Thyroid gland (tissue), 4 donors: ENCODE data around the gene ZFAND2B. TPM values are rescaled to one million over a fixed set of nuclear protein-coding genes. Genes with fewer than 3 reads are reported as not detected.

Source experiments
- DNase-seq, 2 donors: peaks; one replicate each; pipeline ENCODE4 v3.0.0-alpha.2; 2019
- H3K27ac ChIP-seq, 3 donors: fragments of 200-600 bp; sonication (generic); 1 replicate in 2 of 3; 2 replicates in 1 of 3; pipeline ENCODE4 v1.5.1; 2016 to 2019; ENCODE audit warnings: mild to moderate bottlenecking in 1 of 3, moderate library complexity in 1 of 3
- H3K27me3 ChIP-seq: fragments of 200-600 bp; sonication (generic); one replicate; pipeline ENCODE4 v1.5.1; 2019
- H3K36me3 ChIP-seq, 2 donors: fragments of 200-600 bp; sonication (generic); one replicate each; pipeline ENCODE4 v1.5.1; 2016 to 2019
- H3K4me1 ChIP-seq, 2 donors: fragments of 200-600 bp; sonication (generic); one replicate each; pipeline ENCODE4 v1.5.1; 2017 to 2019
- H3K4me3 ChIP-seq, 3 donors: fragments of 200-600 bp; sonication (generic); replicated peaks in 1 of 3; 1 replicate in 2 of 3; 2 replicates in 1 of 3; pipeline ENCODE4 v1.5.1; 2016; ENCODE audit warnings: mild to moderate bottlenecking in 1 of 3
- H3K9me3 ChIP-seq: fragments of 200-600 bp; sonication (generic); one replicate; pipeline ENCODE4 v1.5.1; 2017
- POLR2A ChIP-seq, 2 donors: fragments of 450-650 bp; IDR thresholded peaks; one replicate each; pipeline ENCODE4 v1.6.1; 2017; ENCODE audit warnings: antibody characterized with exemption in 2 of 2, mild to moderate bottlenecking in 2 of 2, moderate library complexity in 1 of 2
- WGBS, 2 donors: methylation state at CpG; one replicate each; pipeline ENCODE4 v1.1.5; 2017; 5-methylcytosine and 5-hydroxymethylcytosine counted together
- intact Hi-C: fragments of 100-400 bp; cut with DNase I; formaldehyde crosslinking; loops from one replicate; pipeline ENCODE4 v1.15.1; 2023
- total RNA-seq, 4 donors: library from RNA; depleted of rRNA; stranded (reverse); fragments of >200 nt; gene quantifications; one replicate each; pipeline ENCODE4 v1.2.3, GENCODE V29; 2016
- TF ChIP-seq, protein P1 (sequence below), 6 experiments: fragments of 200-600 bp in 3 of 6; fragments of 450-650 bp in 3 of 6; sonication (generic) in 3 of 6; IDR thresholded peaks; one replicate each; pipeline ENCODE4 v1.5.1; 2016 to 2019; ENCODE audit warnings: antibody characterized with exemption in 6 of 6, mild to moderate bottlenecking in 2 of 6, inconsistent platforms in 1 of 6, moderate library complexity in 1 of 6

The ZFAND2B gene
- total RNA-seq, 4 donors from 2014 or later, result 78.7 to 131 (median 92.0) TPM

DNA sequence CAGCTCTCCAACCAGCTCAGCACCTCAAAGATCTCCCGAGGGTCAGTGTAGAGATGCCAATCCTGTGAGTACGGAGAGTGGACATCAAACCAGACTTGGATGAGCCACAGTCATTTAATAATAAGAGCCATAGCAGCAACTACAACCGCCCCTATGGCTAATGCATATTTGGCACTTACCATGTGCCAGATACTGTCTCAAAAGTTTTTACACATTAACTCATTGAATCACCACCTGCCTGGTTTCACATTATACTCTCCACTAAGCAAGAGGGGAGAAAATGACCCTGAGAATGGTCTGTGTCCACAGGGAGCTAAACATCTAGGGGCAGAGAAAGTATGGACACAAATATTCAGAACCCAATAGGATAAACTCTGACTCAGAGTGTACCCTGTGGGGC is 32.4 kb upstream of the ZFAND2B start:
- 97% methylated on average over 3 of the region's 3 CpGs for WGBS, 2 donors
- no peak overlapping the region for H3K27ac ChIP-seq
- peaks cover 30% of the 10 kb centered on the region in 2 donors for H3K36me3 ChIP-seq
- no peak for DNase-seq
- H3K4me3 ChIP-seq, result no peak overlapping the region
- no peaks in the 10 kb centered on the region for H3K27me3 ChIP-seq
- intact Hi-C loops, result no loop called here
- no peaks in the 10 kb centered on the region for H3K9me3 ChIP-seq
- TF ChIP-seq POLR2A (IDR thresholded peaks at IDR 0.05), result no peak
- H3K4me1 ChIP-seq, result peaks cover 16 to 27% of the 10 kb centered on the region in 2 donors

GRCh38 chr2:219174801-219175200 is 31.8 kb upstream of the ZFAND2B start:
- no peaks in the 10 kb centered on the region for H3K9me3 ChIP-seq
- no peak for DNase-seq
- no peak overlapping the region for H3K4me3 ChIP-seq
- H3K27ac ChIP-seq, result no peak overlapping the region
- no peaks in the 10 kb centered on the region for H3K27me3 ChIP-seq
- TF ChIP-seq, protein P1, sequence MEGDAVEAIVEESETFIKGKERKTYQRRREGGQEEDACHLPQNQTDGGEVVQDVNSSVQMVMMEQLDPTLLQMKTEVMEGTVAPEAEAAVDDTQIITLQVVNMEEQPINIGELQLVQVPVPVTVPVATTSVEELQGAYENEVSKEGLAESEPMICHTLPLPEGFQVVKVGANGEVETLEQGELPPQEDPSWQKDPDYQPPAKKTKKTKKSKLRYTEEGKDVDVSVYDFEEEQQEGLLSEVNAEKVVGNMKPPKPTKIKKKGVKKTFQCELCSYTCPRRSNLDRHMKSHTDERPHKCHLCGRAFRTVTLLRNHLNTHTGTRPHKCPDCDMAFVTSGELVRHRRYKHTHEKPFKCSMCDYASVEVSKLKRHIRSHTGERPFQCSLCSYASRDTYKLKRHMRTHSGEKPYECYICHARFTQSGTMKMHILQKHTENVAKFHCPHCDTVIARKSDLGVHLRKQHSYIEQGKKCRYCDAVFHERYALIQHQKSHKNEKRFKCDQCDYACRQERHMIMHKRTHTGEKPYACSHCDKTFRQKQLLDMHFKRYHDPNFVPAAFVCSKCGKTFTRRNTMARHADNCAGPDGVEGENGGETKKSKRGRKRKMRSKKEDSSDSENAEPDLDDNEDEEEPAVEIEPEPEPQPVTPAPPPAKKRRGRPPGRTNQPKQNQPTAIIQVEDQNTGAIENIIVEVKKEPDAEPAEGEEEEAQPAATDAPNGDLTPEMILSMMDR (IDR thresholded peaks at IDR 0.05), result no peak
- no peak for TF ChIP-seq POLR2A (IDR thresholded peaks at IDR 0.05)
- H3K36me3 ChIP-seq, result peaks cover 30 to 33% of the 10 kb centered on the region in 2 donors
- H3K4me1 ChIP-seq, result peaks cover 21 to 34% of the 10 kb centered on the region in 2 donors
- 91 to 96% methylated on average over 7 of the region's 7 CpGs for WGBS, 2 donors
- intact Hi-C loops, result loop anchor here (5.0 kb wide), 1 partner anchor 38 kb away; no protein-coding TSS in a partner anchor

GRCh38 chr2:219175486-219175885 is 31.1 kb upstream of the ZFAND2B start:
- peaks cover 34 to 40% of the 10 kb centered on the region in 2 donors for H3K36me3 ChIP-seq
- no peaks in the 10 kb centered on the region for H3K9me3 ChIP-seq
- H3K27ac ChIP-seq, result peak overlapping the region in 2 of 3 donors; percentile 98 to 99
- peaks cover 21 to 34% of the 10 kb centered on the region in 2 donors for H3K4me1 ChIP-seq
- DNase-seq, result no peak
- TF ChIP-seq, protein P1 (IDR thresholded peaks at IDR 0.05), result no peak
- no peak for TF ChIP-seq POLR2A (IDR thresholded peaks at IDR 0.05)
- intact Hi-C loops, result loop anchor here (5.0 kb wide), 1 partner anchor 37 kb away; no protein-coding TSS in a partner anchor
- H3K27me3 ChIP-seq, result no peaks in the 10 kb centered on the region
- peak overlapping the region in 1 of 3 donors; percentile 97 for H3K4me3 ChIP-seq
- WGBS, 2 donors, result 84% methylated on average over 7 of the region's 7 CpGs

DNA sequence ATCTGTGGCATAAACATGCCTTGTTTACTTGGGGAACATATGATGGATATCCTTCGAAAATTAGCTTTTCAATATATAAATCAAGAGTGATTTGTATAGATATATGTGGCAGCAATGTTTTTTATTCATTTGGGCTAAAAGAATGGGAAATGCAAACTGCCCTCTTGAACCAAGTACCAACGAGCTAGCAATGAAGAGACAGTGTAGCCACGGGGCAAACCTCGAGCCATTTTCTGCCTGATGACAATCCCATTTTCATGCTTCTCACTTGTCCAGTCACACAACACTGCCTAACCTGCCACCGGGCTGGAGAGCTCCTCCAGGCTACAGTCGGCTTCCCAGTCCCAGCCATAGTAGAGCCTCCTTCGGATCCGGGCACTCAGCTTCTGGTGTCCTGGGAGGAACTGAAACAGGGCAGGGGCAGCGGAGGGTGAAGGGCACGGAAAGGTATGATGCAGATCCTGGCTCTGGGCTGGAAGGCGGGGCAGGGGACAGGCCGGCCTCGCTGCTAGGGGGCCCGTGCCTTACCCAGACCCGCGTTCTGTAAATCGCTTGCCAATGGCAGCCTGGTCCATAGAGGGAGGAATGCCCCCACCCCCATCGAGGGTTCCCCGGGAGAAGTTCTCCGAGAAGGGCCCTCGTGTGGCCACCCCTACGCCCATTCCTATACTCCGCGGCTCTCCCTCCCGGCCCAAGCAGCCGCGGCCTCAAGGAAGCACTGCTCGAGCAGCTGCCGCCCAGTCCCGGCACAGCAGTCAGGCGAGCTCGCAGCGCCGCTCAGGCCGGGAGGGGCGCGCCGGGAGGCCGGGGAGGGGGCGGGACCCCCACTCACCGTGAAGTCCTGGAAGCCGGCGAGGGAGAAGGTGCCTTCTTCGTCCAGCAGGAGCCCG is 30.4 kb upstream of the ZFAND2B start:
- peak; percentile 81 to 82 for DNase-seq
- H3K27me3 ChIP-seq, result no peaks in the 10 kb centered on the region
- 6 to 10% methylated on average over 11 to 17 of the region's 45 CpGs for WGBS, 2 donors
- no peaks in the 10 kb centered on the region for H3K9me3 ChIP-seq
- H3K36me3 ChIP-seq, result peaks cover 41 to 47% of the 10 kb centered on the region in 2 donors
- peaks cover 21 to 30% of the 10 kb centered on the region in 2 donors for H3K4me1 ChIP-seq
- peak overlapping the region; percentile 72 to 97 (median 85) for H3K4me3 ChIP-seq
- intact Hi-C loops, result loop anchor here (5.0 kb wide), 1 partner anchor 36 kb away; no protein-coding TSS in a partner anchor
- TF ChIP-seq, protein P1 (IDR thresholded peaks at IDR 0.05), result peak in 1 of 6 experiments; percentile 1
- no peak for TF ChIP-seq POLR2A (IDR thresholded peaks at IDR 0.05)
- H3K27ac ChIP-seq, result peak overlapping the region; percentile 98 to 99 (median 98)

DNA sequence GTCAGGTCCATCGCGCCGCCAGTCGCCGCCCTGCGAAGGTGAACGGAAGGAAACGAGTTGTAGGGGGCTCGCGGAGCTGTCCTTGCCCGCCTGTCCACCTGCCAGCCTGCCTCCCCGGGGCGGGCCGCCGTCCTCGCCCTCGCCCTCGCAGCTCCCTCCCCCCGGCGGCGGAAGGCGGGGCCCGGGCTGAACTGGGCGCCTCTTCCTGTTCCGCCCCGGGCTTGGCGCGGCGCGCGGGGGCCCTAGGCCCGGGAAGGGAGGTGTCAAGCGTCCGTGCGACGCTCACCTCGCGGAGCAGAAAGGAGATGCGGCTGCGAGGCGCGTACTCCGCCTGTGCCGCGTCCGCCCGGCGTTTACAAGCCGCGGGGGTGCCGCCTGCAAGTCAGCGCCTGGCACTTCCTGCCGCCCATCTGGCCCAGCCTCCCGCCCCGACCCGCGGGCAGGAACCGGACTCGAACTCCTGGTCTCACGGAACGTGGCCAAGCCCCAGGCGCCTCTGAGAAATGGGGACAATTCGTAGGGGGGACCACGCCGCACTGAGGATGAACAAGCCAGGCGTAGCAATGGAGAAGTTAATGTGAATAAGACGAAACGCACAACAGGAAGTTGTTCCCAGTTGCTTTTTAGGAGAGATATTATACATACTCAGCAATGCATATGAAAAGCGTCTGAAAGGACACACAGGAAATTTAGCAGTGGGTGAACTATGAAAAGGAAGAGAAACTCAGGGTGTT is 29.6 kb upstream of the ZFAND2B start, which contains the start of gene CNPPD1:
CNPPD1 (minus strand) TSS at position 108 of the 734 bp plus-strand sequence; CDS start at position 11, 97 bp downstream.
- Histone ChIP-seq H3K27ac (peak within 1 kb of the TSS; percentile 98 to 99 (median 98)), H3K36me3 (peaks cover 49 to 55% of the 10 kb centered on the region in 2 donors), H3K27me3 (no peaks in the 10 kb centered on the region), H3K4me3 (peak within 1 kb of the TSS; percentile 72 to 97 (median 85)), H3K9me3 (no peaks in the 10 kb centered on the region), H3K4me1 (peaks cover 21 to 25% of the 10 kb centered on the region in 2 donors)
- 0 to 1% methylated on average over 9 to 44 of the region's 69 CpGs for WGBS, 2 donors
- intact Hi-C loops, result loop anchor here (5.0 kb wide), 1 partner anchor 35 kb away; no protein-coding TSS in a partner anchor
- peak; percentile 91 to 92 for DNase-seq
- peak; percentile 95 to 96 for TF ChIP-seq POLR2A (IDR thresholded peaks at IDR 0.05)
- TF ChIP-seq, protein P1 (IDR thresholded peaks at IDR 0.05), result no peak
